Measurements from ENCODE around the gene TMEM94. TPM values are rescaled to one million over a fixed set of nuclear protein-coding genes. Genes with fewer than 3 reads are reported as not detected.
"Not testable (repeated sequence)": the region's sequence is repeated elsewhere in the genome, so short reads cannot be mapped to it uniquely, and the experiment has no call there.

The TMEM94 gene
- total RNA-seq, 1 donor from 2014 or later = 21.6 TPM

DNA sequence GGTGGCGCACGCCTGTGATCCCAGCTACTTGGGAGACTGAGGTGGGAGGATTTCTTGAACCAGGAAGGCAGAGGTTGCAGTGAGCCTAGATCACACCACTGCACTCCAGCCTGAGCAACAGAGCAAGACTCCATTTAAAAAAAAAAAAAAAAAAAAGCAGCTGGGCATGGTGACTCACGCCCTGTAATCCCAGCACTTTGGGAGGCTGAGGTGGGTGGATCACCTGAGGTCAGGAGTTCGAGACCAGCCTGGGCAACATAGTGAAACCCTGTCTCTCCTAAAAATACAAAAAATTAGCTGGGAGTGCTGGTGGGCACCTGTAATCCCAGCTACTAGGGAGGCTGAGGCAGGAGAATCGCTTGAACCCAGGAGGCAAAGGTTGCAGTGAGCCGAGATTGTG lies 10.5 kb upstream of the TMEM94 start:
- DNase-seq = not testable (repeated sequence)

DNA sequence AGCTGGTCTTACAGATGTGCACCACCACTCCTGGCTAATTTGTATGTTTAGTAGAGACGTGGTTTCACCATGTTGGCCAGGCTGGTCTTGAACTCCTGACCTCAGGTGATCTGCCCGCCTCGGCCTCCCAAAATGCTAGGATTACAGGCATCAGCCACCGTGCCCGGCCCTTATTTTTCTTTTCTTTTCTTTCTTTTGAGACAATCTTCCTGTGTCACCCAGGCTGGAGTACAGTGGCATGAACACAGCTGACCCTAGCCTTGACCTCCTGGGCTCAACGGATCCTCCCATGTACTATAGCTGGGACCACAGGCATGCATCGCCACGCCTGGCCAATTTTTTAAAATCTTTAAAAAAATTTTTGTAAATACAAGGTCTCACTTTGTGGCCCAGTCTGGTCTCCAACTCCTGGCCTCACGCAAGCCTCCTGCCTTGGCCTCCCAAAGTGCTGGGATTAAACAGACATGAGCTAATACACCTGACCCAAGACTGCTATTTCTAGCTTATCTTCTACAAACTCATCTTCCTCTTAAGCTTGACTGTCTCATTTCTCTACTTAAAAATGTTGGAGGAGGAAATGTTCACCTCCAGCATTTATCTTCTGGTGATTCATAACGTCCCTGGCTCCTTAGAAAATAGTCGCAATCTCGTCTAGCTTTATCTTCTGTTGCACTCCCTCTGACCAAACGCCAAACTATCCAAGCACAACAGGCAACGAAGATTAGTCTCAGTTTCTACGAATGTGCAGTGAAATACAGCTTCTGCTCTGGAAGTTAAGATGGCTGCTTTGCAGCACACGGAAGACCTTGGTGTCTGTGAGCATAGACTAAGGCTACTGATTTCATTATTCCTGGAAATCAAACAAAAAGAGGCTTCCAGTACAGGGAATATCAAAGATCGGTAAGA lies 8.2 kb upstream of the TMEM94 start:
- no peak for DNase-seq

DNA sequence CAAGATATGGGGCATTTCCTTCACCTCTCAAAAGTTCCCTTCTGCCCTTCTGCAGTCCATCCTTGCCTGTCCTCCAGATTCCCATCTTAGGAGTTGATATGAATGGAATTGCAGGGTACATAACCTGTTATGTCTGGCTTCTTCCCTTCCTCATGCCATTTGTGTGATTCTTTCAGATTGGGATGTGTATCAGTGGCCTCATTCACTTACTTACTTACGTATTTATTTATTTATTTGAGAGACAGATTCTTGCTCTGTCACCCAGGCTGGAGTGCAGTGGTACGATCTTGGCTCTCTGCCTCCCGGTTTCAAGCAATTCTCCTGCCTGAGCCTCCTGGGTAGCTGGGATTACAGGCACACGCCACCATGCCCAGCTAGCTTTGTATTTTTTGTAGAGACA lies 6.2 kb upstream of the TMEM94 start:
- no peak for DNase-seq

DNA sequence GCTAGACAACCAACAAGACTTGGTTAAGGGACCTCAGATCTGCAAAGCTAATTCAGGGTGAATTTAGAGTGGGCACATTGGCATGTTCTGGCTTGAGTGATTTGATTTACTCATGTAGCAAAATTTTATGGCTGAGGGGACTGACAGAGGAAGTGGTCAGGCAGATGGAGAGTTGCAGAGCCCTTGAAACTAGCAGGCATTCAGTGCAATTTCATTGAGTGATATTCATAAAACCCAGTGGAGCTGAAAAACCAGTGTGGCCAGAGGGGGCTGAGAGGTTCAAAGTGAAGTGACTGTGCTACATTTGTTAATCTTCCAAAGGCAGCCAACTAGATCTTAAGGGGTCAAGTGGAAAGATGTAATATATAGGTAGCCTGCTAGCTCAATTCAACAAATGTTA lies 2.2 kb upstream of the TMEM94 start:
- DNase-seq = no peak

- not testable (repeated sequence) for DNase-seq
These were observed 1.8 kb upstream of the TMEM94 start for GRCh38 chr17:75454672-75455071.

DNA sequence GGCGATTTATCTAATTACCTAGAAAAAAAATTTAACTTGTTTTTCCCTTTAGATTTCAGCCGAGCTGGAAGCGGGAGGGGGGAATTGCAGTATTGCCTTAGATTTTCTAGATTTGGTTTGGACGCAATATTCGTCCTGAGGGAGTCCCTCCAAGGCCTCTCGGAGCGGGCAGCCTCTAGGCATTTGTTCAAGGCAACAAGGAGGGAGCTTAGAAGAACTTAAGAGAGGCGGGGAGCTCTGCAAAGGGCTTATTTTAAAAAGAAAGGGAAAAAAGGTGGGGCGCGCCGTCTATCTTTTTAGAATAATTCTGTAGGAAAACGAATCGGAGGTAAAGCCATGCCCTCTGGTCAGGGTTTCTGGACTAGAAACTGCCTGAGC lies 407 bp upstream of the TMEM94 start:
- no peak for DNase-seq

- no peak for DNase-seq
These were observed 716 bp downstream of the TMEM94 start for GRCh38 chr17:75457047-75457654.

- no peak for DNase-seq
These were observed 2.8 kb downstream of the TMEM94 start for GRCh38 chr17:75459246-75459589.

DNA sequence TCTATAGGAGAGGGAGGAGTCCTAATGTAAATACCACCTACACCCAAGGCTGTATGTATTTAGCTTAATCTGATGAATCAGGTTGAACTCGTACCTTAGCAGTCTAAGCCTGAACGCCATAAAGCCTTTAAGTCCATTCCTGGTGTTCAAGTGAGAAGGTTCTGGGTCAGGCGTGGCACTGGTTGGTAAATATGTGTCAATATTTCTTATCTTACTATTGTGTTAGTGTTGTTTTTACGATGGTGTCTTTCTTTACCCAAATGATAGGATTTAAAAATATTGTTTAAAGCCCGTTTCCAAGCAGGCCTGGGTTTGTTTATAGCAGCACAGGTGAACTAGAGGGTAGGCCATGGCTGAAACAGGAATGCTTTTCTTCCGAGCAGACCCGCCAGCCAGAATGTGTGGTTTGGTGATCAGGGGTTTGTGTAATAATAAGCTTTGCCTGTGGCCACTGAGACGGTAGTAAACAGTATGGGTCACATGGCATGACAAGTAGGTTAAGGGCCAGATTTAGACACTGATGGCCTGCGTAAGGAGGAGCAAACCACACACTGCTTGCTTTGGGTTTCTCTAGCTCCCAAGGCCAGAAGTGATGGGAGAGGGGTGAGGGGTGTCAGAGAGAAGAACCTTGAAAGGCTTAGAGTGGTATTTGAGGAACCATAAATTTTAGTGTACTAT lies 3.3 kb downstream of the TMEM94 start:
- no peak for DNase-seq

DNA sequence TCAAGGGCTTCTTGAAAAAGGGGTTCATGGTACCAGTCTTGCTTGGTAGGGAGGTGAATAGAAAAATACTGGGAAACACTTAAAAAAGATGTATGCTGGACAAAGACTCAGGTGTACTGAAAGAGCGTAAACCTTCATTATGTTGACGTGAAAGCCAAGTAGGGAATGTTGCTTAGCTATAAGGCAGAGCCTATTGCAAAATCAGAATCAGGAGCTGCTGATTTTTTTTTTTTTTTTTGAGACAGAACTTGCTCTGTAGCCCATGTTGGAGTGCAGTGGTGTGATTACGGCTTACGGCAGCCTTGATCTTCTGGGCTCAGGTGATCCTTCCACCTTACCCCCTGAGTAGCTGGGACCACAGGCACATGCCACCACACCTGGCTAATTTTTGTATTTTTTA lies 3.9 kb downstream of the TMEM94 start:
- no peak for DNase-seq

DNA sequence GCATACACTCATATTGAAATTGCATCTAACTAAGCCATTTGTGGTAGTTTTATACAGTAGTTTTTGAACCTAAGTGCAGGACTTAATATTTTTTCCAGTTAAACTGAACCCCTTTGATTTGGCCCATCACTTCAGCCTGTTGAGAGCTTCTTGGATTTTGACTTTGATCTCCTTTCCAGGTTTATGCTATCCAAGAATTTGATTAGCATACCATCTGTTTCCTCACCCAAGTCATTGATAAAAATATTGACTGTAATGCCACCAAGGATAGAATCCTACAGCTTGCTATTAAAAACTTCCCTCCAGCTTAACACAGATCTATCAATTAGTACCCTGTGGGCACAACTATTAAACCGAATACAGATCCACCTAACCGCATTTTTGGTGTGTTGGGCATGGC lies 7.2 kb downstream of the TMEM94 start:
- no peak for DNase-seq

GRCh38 chr17:75465039-75465438 lies 8.6 kb downstream of the TMEM94 start:
- DNase-seq = no peak

- DNase-seq = no peak
These were observed 11.9 kb downstream of the TMEM94 start for GRCh38 chr17:75468291-75468754.

DNA sequence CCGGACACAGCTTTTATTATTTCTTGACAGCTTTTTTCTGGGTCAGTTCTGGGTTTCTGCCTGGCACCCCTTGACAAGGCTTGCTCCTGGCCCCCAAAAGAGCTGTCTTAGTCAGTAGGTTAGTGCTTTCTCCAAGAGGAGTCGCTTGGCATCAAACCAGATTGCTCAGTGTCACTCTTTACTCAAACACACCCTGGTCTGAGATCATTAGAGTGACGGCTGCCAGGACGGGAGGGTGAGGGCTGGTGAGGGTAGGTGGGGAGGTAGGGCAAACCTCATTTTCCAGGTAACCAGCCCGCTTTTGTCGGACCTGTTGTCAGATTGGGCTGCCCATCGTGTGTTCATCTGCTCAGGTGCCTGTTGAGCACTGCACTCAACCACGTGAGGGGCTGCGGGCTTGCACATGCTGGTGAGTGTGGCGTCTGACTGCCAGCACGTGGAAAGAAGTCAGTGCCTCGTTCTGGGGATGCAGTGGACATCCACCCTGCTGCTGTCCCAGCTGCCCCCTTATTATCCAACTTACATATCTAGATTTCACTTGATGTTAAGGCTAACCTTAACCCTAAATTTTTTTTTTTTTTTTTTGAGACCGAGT lies 12.4 kb downstream of the TMEM94 start:
- DNase-seq = no peak

DNA sequence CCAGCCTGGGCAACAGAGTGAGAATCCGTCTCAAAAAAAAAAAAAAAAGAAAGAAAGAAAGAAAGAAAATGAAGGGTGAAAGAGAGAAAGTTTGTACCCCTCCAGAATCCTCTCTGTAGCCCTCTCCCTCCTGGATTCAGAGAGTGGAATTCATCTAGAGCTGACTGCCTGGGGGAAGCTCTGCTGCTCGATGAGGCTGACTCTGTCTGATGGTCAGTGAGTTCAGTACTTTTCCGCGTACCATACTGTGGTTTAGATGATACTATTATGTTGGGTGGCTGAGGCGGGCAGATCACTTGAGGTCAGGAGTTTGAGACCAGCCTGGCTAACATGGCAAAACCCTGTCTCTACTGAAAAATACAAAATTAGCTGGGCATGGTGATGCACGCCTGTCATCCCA lies 14.8 kb downstream of the TMEM94 start:
- DNase-seq = no peak

DNA sequence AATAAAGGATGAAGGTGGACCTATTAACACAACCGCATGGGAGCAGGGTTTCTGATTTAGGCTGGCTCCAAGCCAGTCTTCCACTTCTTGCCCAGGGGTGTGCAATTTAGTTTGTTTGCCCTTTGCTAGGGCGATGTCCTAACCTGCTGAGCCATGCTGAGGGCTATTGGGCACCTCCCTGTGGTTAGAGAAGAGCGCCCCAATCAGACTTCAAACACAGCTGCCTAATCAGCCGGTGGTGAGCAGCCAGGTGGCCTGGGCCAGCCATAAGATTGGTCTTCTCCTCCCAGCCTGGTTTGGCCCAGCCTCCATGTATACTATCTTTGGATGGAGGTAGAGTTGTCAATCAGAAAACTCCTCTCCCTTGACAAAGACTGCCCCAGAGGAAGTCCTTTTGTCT lies 15.7 kb downstream of the TMEM94 start:
- DNase-seq = no peak

GRCh38 chr17:75473246-75473645 lies 16.8 kb downstream of the TMEM94 start:
- no peak for DNase-seq

- no peak for DNase-seq
These were observed 18.3 kb downstream of the TMEM94 start for GRCh38 chr17:75474736-75475135.

GRCh38 chr17:75475144-75475835 lies 18.9 kb downstream of the TMEM94 start:
- DNase-seq = no peak

GRCh38 chr17:75475851-75476250 lies 19.4 kb downstream of the TMEM94 start:
- DNase-seq = peak; percentile 43

- DNase-seq = no peak
These were observed 19.8 kb downstream of the TMEM94 start for GRCh38 chr17:75476271-75476671.

- no peak for DNase-seq
These were observed 20.5 kb downstream of the TMEM94 start for GRCh38 chr17:75476752-75477489.
